Choroid plexus epithelial cell (primary cell): ENCODE results near the gene DYNC2H1.

Experiments
- DNase-seq: peaks from one replicate; pipeline ENCODE4 v3.0.0-alpha.2; 2010; ENCODE audit warnings: low read depth
- H3K4me3 ChIP-seq: 2 replicates; pipeline ENCODE4 v1.5.1; 2011; ENCODE audit warnings: low read depth, mild to moderate bottlenecking, control low read depth, low read length, moderate library complexity
- TF ChIP-seq, protein P1 (sequence below): conservative IDR thresholded peaks from 2 replicates; pipeline ENCODE4 v1.5.1; 2011; ENCODE audit warnings: low read depth, mild to moderate bottlenecking, control low read depth, inconsistent platforms, low read length, moderate library complexity

DYNC2H1 gene

DNA sequence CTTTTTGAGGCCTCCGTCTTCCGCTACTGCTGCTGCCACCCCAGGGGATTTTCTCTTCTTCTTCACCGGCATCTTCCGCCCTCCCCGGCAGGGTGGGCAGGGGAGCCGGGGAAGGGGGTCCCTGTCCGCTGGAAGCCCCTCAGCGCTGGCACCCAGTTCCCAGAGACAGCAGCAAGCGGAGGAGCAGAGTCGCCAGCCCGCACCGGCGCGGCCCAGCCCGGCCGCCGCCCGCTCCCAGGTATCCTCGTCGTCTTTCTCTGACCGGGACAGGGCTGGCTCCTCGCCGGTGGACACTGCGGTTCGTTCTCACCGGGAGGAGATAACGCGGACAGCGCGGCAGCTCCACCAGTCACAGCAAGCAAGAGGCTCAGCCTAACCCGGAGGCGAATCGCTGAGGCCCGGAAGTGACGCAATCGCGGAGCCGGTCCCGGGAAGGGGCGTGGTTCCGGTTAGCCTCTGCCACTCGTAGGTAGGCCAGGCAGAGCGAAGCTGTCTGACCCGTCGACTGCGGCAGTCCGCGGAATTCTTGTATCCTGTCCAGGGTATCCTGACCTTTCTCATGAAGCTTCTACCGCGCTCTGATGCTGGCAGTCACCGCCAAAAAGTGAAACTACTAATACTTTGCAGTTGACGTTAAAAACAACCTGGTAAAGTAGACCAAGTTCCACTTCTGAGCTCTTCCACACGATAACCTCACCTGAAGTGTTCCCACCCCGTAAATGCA lies 17.3 kb upstream of the DYNC2H1 start, which contains the start of gene DCUN1D5:
TSS of gene DCUN1D5 (minus strand) at position 360 of the 724 bp plus-strand sequence. CDS start at position 72, 288 bp downstream.
- TF ChIP-seq, protein P1, sequence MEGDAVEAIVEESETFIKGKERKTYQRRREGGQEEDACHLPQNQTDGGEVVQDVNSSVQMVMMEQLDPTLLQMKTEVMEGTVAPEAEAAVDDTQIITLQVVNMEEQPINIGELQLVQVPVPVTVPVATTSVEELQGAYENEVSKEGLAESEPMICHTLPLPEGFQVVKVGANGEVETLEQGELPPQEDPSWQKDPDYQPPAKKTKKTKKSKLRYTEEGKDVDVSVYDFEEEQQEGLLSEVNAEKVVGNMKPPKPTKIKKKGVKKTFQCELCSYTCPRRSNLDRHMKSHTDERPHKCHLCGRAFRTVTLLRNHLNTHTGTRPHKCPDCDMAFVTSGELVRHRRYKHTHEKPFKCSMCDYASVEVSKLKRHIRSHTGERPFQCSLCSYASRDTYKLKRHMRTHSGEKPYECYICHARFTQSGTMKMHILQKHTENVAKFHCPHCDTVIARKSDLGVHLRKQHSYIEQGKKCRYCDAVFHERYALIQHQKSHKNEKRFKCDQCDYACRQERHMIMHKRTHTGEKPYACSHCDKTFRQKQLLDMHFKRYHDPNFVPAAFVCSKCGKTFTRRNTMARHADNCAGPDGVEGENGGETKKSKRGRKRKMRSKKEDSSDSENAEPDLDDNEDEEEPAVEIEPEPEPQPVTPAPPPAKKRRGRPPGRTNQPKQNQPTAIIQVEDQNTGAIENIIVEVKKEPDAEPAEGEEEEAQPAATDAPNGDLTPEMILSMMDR, result no peak
- peak; percentile 97 for DNase-seq

DNA sequence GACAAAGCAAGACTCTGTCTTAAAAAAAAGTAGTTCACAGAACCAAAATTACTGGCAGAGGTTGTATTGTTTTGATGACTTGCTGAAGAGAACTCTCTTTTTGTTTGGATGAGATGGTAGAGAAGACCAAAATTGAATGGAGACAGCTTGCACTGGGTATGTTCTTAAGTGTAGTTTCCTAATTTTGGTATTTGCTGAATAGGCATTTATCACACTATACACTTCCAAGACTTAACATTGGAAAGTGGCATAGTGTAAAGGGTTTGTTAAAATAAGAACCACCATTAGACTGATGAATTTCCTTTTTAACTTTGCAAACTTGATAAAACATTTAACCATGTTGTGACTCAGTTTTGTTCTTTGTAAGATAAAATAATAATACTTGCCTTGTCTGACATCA lies 11.9 kb upstream of the DYNC2H1 start:
- DNase-seq, result no peak
- TF ChIP-seq, protein P1, result no peak

More for the DNA sequence above, 17.3 kb upstream of the DYNC2H1 start, which contains the start of gene DCUN1D5:
- H3K4me3 ChIP-seq, result peak within 1 kb of the TSS; percentile 91

DNA sequence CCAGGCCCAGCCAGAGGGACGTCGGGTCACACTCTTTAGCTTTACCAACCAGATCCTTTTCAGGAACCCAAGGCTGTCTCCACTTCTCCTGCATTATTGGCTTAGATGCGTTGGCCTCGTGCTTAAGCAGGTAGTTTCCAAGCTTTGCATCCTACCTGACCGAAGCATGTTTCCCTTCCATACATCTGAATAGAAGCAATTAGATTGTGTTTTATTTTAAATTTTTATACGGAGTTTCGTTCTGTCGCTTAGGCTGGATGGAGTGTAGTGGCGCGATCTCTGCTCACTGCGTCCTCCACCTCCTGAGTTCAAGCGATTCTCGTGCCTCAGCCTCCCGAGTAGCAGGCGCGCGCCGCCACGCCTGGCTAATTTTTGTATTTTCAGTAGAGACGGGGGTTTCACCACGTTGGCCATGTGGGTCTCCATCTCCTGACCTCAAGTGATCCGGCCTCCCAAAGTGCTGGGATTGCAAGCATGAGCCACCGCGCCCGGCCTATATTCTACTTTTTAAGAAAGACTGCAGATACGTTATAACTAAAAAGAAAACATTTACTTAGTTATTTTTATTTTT lies 677 bp downstream of the DYNC2H1 start:
- TF ChIP-seq, protein P1, result no peak
- no peak for DNase-seq
- peak overlapping the region; percentile 82 for H3K4me3 ChIP-seq

More for the DNA sequence above, 11.9 kb upstream of the DYNC2H1 start:
- no peak overlapping the region for H3K4me3 ChIP-seq

DNA sequence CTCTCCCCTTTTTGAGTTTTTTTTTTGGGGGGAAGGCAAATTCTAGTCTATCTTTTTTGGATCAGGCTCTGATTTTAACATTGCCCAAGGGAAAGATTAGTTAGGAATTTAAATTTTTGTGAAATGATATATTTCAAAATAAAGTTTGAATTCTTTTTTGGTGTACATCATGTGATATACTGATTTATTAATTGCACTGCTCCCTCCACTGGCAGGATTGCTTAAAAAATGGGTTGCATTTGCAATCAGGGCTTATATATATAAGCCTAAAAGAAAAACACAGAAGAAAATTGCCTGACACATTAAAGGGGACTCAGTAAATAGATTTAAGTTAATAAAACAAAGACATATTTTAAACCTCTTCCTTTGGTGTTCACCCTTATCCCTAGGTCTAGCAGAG lies 1.2 kb downstream of the DYNC2H1 start:
- peak; percentile 80 for DNase-seq
- TF ChIP-seq, protein P1, result peak; percentile 59

DNA sequence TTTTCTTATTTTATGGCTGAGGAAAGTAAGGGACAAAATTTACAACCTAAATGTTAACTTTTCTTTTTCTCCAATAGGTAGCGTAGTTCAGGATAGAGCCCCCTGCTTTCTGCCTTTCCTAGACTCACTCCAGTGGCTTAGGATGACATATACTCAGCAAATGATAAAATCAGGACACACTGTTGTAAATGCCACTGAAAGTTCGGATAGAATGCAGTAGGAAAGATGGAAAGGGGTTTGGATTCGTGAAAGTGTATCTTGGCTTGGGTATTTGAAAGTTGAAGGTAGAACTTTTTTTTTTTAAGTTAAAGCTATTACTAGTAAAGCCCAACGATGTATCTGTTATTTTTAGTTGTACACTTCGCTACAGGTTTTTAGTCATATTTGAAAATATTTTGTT lies 2.2 kb downstream of the DYNC2H1 start:
- no peak overlapping the region for H3K4me3 ChIP-seq
- TF ChIP-seq, protein P1, result no peak
- no peak for DNase-seq

More for the DNA sequence above, 1.2 kb downstream of the DYNC2H1 start:
- H3K4me3 ChIP-seq, result peak overlapping the region; percentile 82

DNA sequence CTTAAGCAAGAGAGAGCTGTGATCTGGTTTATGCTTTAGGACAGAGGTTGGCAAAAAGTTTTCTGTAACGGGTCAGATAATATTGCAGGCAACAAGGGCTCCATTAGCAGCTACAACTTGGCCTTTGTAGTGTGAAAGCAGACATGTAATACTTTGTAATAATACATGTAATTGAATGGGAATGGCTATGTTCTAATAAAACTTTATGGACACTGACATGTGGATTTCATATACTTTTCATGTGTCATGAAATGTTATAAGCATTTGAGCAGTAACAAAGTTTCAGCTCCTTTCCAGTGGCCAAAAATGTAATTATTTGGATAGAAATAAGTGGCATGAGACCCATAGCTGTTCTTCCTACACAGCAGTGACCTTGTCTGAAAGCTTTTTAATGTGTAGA lies 3.1 kb downstream of the DYNC2H1 start:
- no peak for DNase-seq
- H3K4me3 ChIP-seq, result no peak overlapping the region

More for the DNA sequence above, 3.1 kb downstream of the DYNC2H1 start:
- TF ChIP-seq, protein P1, result no peak
